HepG2 (cell line): ENCODE measurements around the gene CDKN2C. TPM values are rescaled to one million over a fixed set of nuclear protein-coding genes. Genes with fewer than 3 reads are reported as not detected.
A peak's percentile ranks its signal among the peaks of the same experiment; 100 is the strongest.

Experiments
- BRD4 ChIP-seq: sonication (generic); formaldehyde crosslinking; IDR thresholded peaks from 2 replicates; pipeline ENCODE4 v1.4.0; 2020; ENCODE audit warnings: missing genetic modification reagents
- ELK4 ChIP-seq: sonication (generic); formaldehyde crosslinking; IDR thresholded peaks from 2 replicates; pipeline ENCODE4 v1.9.0; 2021; ENCODE audit warnings: missing genetic modification reagents, borderline replicate concordance
- EP300 ChIP-seq, 3 experiments: sonication (generic) in 1 of 3; formaldehyde crosslinking in 1 of 3; IDR thresholded peaks; 2 replicates each; pipeline versions ENCODE4 v1.5.1 to v1.6.1; 2011 to 2020; ENCODE audit warnings: low read depth in 2 of 3, low read length in 2 of 3, borderline replicate concordance in 1 of 3, improper control_type of control experiment in 1 of 3, mild to moderate bottlenecking in 1 of 3, missing genetic modification reagents in 1 of 3, moderate library complexity in 1 of 3
- ETV5 ChIP-seq: IDR thresholded peaks from 2 replicates; pipeline ENCODE4 v1.6.1; 2018; ENCODE audit warnings: missing biosample characterization, missing genetic modification reagents, inconsistent platforms, borderline replicate concordance
- FOSL2 ChIP-seq: sonication (generic); formaldehyde crosslinking; IDR thresholded peaks from 2 replicates; pipeline ENCODE4 v1.4.0; 2020; ENCODE audit warnings: missing genetic modification reagents
- FOXA1 ChIP-seq, 2 experiments: fragments of 450-650 bp in 1 of 2; sonication (generic) in 1 of 2; formaldehyde crosslinking in 1 of 2; IDR thresholded peaks; 2 replicates each; pipeline versions ENCODE4 v1.4.0 to v1.6.1; 2016 to 2020; ENCODE audit warnings: missing genetic modification reagents in 1 of 2
- MXI1 ChIP-seq: IDR thresholded peaks from 3 replicates; pipeline ENCODE4 v1.6.1; 2012; ENCODE audit warnings: low read depth, low read length, inconsistent platforms, borderline replicate concordance
- POLR2A ChIP-seq, 2 experiments: IDR thresholded peaks; 2 replicates each; pipeline ENCODE4 v1.6.1; 2011; ENCODE audit warnings: low read depth in 2 of 2, low read length in 2 of 2, mild to moderate bottlenecking in 1 of 2, moderate library complexity in 1 of 2; ENCODE audit not compliant: insufficient read depth in 1 of 2
- TEAD2 ChIP-seq: sonication (generic); formaldehyde crosslinking; IDR thresholded peaks from 2 replicates; pipeline ENCODE4 v1.9.0; 2021; ENCODE audit warnings: missing genetic modification reagents
- THRA ChIP-seq: sonication (generic); formaldehyde crosslinking; IDR thresholded peaks from 2 replicates; pipeline ENCODE4 v1.4.0; 2020; ENCODE audit warnings: missing genetic modification reagents, borderline replicate concordance
- TSC22D2 ChIP-seq: sonication (generic); formaldehyde crosslinking; IDR thresholded peaks from 2 replicates; pipeline ENCODE4 v1.5.1; 2020; ENCODE audit warnings: missing genetic modification reagents, mild to moderate bottlenecking, borderline replicate concordance
- ZBTB3 ChIP-seq: sonication (generic); formaldehyde crosslinking; IDR thresholded peaks from 2 replicates; pipeline ENCODE4 v1.4.0; 2020; ENCODE audit warnings: low read depth, mild to moderate bottlenecking, moderate library complexity, missing genetic modification reagents, borderline replicate concordance
- ZFP41 ChIP-seq: sonication (generic); formaldehyde crosslinking; IDR thresholded peaks from 2 replicates; pipeline ENCODE4 v1.4.0; 2020; ENCODE audit warnings: mild to moderate bottlenecking, missing genetic modification reagents, borderline replicate concordance
- ZNF17 ChIP-seq: sonication (generic); formaldehyde crosslinking; IDR thresholded peaks from 2 replicates; pipeline ENCODE4 v1.5.0; 2020; ENCODE audit warnings: mild to moderate bottlenecking, missing genetic modification reagents
- ZNF460 ChIP-seq: sonication (generic); formaldehyde crosslinking; IDR thresholded peaks from 2 replicates; pipeline ENCODE4 v1.5.1; 2020; ENCODE audit warnings: missing genetic modification reagents, mild to moderate bottlenecking, borderline replicate concordance
- ZNF629 ChIP-seq: sonication (generic); formaldehyde crosslinking; conservative IDR thresholded peaks from 2 replicates; pipeline ENCODE4 v1.5.0; 2020; ENCODE audit warnings: missing genetic modification reagents
- polyA plus RNA-seq, 8 experiments: library from polyadenylated mRNA; depleted of rRNA in 3 of 8; stranded (reverse) in 7 of 8; unstranded in 1 of 8; fragments of >200 nt; fragmentation: Illumina TruSeq in 4 of 8; extraction: Trizol in 4 of 8; gene quantifications; 2 replicates each; pipeline versions ENCODE4 v1.2.1 to v1.2.3, GENCODE V29; 2011 to 2016; ENCODE audit warnings: low read depth in 4 of 8, missing spikeins in 1 of 8, mixed read lengths in 1 of 8; ENCODE audit not compliant: insufficient read depth in 1 of 8
- total RNA-seq, 5 experiments: library from RNA; depleted of rRNA; stranded (reverse); fragments of >200 nt; fragmentation: Illumina TruSeq; extraction: Trizol; gene quantifications; 2 replicates each; pipeline ENCODE4 v1.2.3, GENCODE V29; 2016; ENCODE audit warnings: low read depth in 1 of 5
- TF ChIP-seq, protein P1 (sequence below): IDR thresholded peaks from 2 replicates; pipeline ENCODE4 v1.4.0; 2020; ENCODE audit warnings: mild to moderate bottlenecking, missing genetic modification reagents
- TF ChIP-seq, protein P2 (sequence below), 2 experiments: sonication (generic) in 1 of 2; formaldehyde crosslinking in 1 of 2; IDR thresholded peaks; 2 replicates each; pipeline versions ENCODE4 v1.5.1 to v1.6.1; 2011 to 2020; ENCODE audit warnings: borderline replicate concordance in 1 of 2, low read depth in 1 of 2, low read length in 1 of 2, mild to moderate bottlenecking in 1 of 2, missing genetic modification reagents in 1 of 2, moderate library complexity in 1 of 2

The CDKN2C gene
- total and polyA plus RNA-seq, 2 of the 13 experiments (the other 11 are each of a cell fraction or from before 2014, with no cell fraction given) = 7.8 to 13.7 TPM

- TF ChIP-seq, protein P1, sequence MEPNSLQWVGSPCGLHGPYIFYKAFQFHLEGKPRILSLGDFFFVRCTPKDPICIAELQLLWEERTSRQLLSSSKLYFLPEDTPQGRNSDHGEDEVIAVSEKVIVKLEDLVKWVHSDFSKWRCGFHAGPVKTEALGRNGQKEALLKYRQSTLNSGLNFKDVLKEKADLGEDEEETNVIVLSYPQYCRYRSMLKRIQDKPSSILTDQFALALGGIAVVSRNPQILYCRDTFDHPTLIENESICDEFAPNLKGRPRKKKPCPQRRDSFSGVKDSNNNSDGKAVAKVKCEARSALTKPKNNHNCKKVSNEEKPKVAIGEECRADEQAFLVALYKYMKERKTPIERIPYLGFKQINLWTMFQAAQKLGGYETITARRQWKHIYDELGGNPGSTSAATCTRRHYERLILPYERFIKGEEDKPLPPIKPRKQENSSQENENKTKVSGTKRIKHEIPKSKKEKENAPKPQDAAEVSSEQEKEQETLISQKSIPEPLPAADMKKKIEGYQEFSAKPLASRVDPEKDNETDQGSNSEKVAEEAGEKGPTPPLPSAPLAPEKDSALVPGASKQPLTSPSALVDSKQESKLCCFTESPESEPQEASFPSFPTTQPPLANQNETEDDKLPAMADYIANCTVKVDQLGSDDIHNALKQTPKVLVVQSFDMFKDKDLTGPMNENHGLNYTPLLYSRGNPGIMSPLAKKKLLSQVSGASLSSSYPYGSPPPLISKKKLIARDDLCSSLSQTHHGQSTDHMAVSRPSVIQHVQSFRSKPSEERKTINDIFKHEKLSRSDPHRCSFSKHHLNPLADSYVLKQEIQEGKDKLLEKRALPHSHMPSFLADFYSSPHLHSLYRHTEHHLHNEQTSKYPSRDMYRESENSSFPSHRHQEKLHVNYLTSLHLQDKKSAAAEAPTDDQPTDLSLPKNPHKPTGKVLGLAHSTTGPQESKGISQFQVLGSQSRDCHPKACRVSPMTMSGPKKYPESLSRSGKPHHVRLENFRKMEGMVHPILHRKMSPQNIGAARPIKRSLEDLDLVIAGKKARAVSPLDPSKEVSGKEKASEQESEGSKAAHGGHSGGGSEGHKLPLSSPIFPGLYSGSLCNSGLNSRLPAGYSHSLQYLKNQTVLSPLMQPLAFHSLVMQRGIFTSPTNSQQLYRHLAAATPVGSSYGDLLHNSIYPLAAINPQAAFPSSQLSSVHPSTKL (CRISPR knock-in tag) = peak; percentile 71
- TF ChIP-seq ZNF629 (CRISPR knock-in tag) (no peak), BRD4 (CRISPR knock-in tag) (0 out of 2 replicates have a peak, but pooled peaks have one; percentile 51), ZBTB3 (no peak), ZNF460 (CRISPR knock-in tag) (peak; percentile 11; the same call in 1 of the 2 replicates), ZNF17 (CRISPR knock-in tag) (no peak), THRA (CRISPR knock-in tag) (peak; percentile 77), TSC22D2 (peak; percentile 73; the same call in 1 of the 2 replicates), ZFP41 (CRISPR knock-in tag) (peak; percentile 43; the same call in 1 of the 2 replicates), FOXA1 (IDR thresholded peaks at IDR 0.05) (no peak), FOXA1 (CRISPR knock-in tag; IDR thresholded peaks at IDR 0.05) (no peak), POLR2A (IDR thresholded peaks at IDR 0.05; ENCODE audit: insufficient read depth in 1 of 2, low read depth in 2 of 2, low read length in 2 of 2) (peak; percentile 73 to 86), TEAD2 (CRISPR knock-in tag) (no peak), ELK4 (CRISPR knock-in tag) (no peak), FOSL2 (peak; percentile 48; the same call in 1 of the 2 replicates), EP300 (IDR thresholded peaks at IDR 0.05; ENCODE audit: low read depth in 2 of 2, low read length in 2 of 2) (peak in 1 of 2 experiments; percentile 35; a peak in 1 of 4 replicates), EP300 (CRISPR knock-in tag; IDR thresholded peaks at IDR 0.05; ENCODE audit: borderline replicate concordance) (no peak; the same call in 1 of the 2 replicates), ETV5 (CRISPR knock-in tag) (peak; percentile 69; the same call in 1 of the 2 replicates), MXI1 (peak; percentile 98; the same call in 2 of the 3 replicates)
- TF ChIP-seq, protein P2, sequence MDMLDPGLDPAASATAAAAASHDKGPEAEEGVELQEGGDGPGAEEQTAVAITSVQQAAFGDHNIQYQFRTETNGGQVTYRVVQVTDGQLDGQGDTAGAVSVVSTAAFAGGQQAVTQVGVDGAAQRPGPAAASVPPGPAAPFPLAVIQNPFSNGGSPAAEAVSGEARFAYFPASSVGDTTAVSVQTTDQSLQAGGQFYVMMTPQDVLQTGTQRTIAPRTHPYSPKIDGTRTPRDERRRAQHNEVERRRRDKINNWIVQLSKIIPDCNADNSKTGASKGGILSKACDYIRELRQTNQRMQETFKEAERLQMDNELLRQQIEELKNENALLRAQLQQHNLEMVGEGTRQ (IDR thresholded peaks at IDR 0.05; ENCODE audit: low read depth, low read length) = peak; percentile 98
- TF ChIP-seq, protein P2 (CRISPR knock-in tag; IDR thresholded peaks at IDR 0.05; ENCODE audit: borderline replicate concordance) = peak; percentile 98; the same call in 1 of the 2 replicates
These were observed 9.9 kb upstream of the CDKN2C start, which contains the start of gene FAF1 (continued) for GRCh38 chr1:50959913-50960844.
